SK-N-SH (cell line): ENCODE results near the gene LAMC2. TPM values are rescaled to one million over a fixed set of nuclear protein-coding genes. Genes with fewer than 3 reads are reported as not detected.

Source experiments
- CTCF ChIA-PET: fragments of 300-600, 350-600 bp; formaldehyde crosslinking; extraction: SDS; loops from one replicate; lab custom pipeline; 2021; lab: Yijun Ruan, JAX
- POLR2A ChIA-PET: fragments of 350-600 bp; sonication (Branson Sonifier 250); formaldehyde crosslinking; extraction: SDS; loops from one replicate; lab custom pipeline; 2020; ENCODE audit warnings: antibody characterized with exemption, inconsistent platforms; lab: Yijun Ruan, JAX
- DNase-seq: peaks from one replicate; pipeline ENCODE4 v3.0.0; 2012
- H2AFZ ChIP-seq: fragments of 200-600 bp; sonication (generic); 2 replicates; pipeline ENCODE4 v1.8.1; 2016; ENCODE audit warnings: antibody characterized with exemption, mild to moderate bottlenecking, low read depth
- H3F3A ChIP-seq: fragments of 200-600 bp; sonication (generic); replicated peaks from 2 replicates; pipeline ENCODE3; 2016; ENCODE audit warnings: antibody characterized with exemption, mild to moderate bottlenecking; ENCODE audit not compliant: insufficient read depth
- H3K27ac ChIP-seq, 2 experiments: fragments of 200-500 bp in 1 of 2; fragments of 200-600 bp in 1 of 2; sonication (Bioruptor generic) in 1 of 2; sonication (generic), shearing (Covaris generic) in 1 of 2; 2 replicates each; pipeline versions ENCODE4 v1.5.1 to v1.6.1; 2014 to 2016; ENCODE audit warnings: low read depth in 2 of 2, inconsistent platforms in 1 of 2, low read length in 1 of 2, mild to moderate bottlenecking in 1 of 2, mixed read lengths in 1 of 2
- H3K27me3 ChIP-seq: fragments of 200-600 bp; sonication (generic), shearing (Covaris generic); 2 replicates; pipeline ENCODE4 v1.6.1; 2016; ENCODE audit warnings: mixed run types; ENCODE audit not compliant: insufficient read depth
- H3K36me3 ChIP-seq, 2 experiments: fragments of 200-500 bp in 1 of 2; fragments of 200-600 bp in 1 of 2; sonication (Bioruptor generic) in 1 of 2; sonication (generic) in 1 of 2; replicated peaks in 1 of 2; 2 replicates each; pipeline versions ENCODE3 to v1.5.1; 2014 to 2016; ENCODE audit warnings: low read length in 1 of 2, mild to moderate bottlenecking in 1 of 2; ENCODE audit not compliant: insufficient read depth in 2 of 2, control insufficient read depth in 1 of 2
- H3K4me1 ChIP-seq, 2 experiments: fragments of 200-500 bp in 1 of 2; fragments of 200-600 bp in 1 of 2; sonication (Bioruptor generic) in 1 of 2; sonication (generic), shearing (Covaris generic) in 1 of 2; 2 replicates each; pipeline versions ENCODE4 v1.5.1 to v1.6.1; 2014 to 2016; ENCODE audit warnings: low read depth in 1 of 2, low read length in 1 of 2, mixed run types in 1 of 2; ENCODE audit not compliant: insufficient read depth in 2 of 2, control insufficient read depth in 1 of 2
- H3K4me2 ChIP-seq: fragments of 200-600 bp; sonication (generic), shearing (Covaris generic); 2 replicates; pipeline ENCODE4 v1.6.1; 2017; ENCODE audit warnings: mixed run types
- H3K4me3 ChIP-seq, 2 experiments: fragments of 200-500 bp in 1 of 2; fragments of 200-600 bp in 1 of 2; sonication (Bioruptor generic) in 1 of 2; sonication (generic), shearing (Covaris generic) in 1 of 2; 2 replicates each; pipeline versions ENCODE4 v1.5.1 to v1.8.1; 2014 to 2016; ENCODE audit warnings: low read depth in 2 of 2, inconsistent platforms in 1 of 2, low read length in 1 of 2, mild to moderate bottlenecking in 1 of 2, mixed read lengths in 1 of 2, moderate library complexity in 1 of 2
- H3K79me2 ChIP-seq: fragments of 200-600 bp; sonication (generic); 2 replicates; pipeline ENCODE4 v1.8.1; 2017; ENCODE audit warnings: mild to moderate bottlenecking; ENCODE audit not compliant: insufficient read depth
- H3K9ac ChIP-seq: fragments of 200-600 bp; sonication (generic); 2 replicates; pipeline ENCODE4 v1.6.1; 2017; ENCODE audit warnings: mixed run types
- H3K9me2 ChIP-seq: fragments of 200-600 bp; sonication (generic); 2 replicates; pipeline ENCODE4 v1.6.1; 2017; ENCODE audit warnings: mixed run types
- H3K9me3 ChIP-seq: fragments of 200-600 bp; sonication (generic); 2 replicates; pipeline ENCODE4 v1.6.1; 2017; ENCODE audit warnings: mixed run types, mild to moderate bottlenecking, moderate library complexity
- H4K20me1 ChIP-seq: fragments of 200-600 bp; sonication (generic); 2 replicates; pipeline ENCODE4 v1.6.1; 2017; ENCODE audit warnings: mild to moderate bottlenecking, mixed run types; ENCODE audit not compliant: insufficient read depth
- CHD2 ChIP-seq: fragments of 150-350 bp; IDR thresholded peaks from 2 replicates; pipeline ENCODE4 v1.6.1; 2018; ENCODE audit warnings: low read length; ENCODE audit not compliant: partially characterized antibody
- ELF1 ChIP-seq: IDR thresholded peaks from 2 replicates; pipeline ENCODE4 v1.4.0; 2012
- EZH2phosphoT487 ChIP-seq: fragments of 200-600 bp; sonication (generic); IDR thresholded peaks from 2 replicates; pipeline ENCODE4 v1.6.1; 2017; ENCODE audit warnings: low read depth, mixed run types, mild to moderate bottlenecking, antibody characterized with exemption, moderate library complexity, borderline replicate concordance
- FOXJ3 ChIP-seq: sonication (generic); formaldehyde crosslinking; IDR thresholded peaks from 2 replicates; pipeline ENCODE4 v1.5.1; 2020; ENCODE audit warnings: mild to moderate bottlenecking, missing genetic modification reagents
- GABPA ChIP-seq: IDR thresholded peaks from 2 replicates; pipeline ENCODE4 v1.4.0; 2012; ENCODE audit warnings: low read depth, mild to moderate bottlenecking
- IRF3 ChIP-seq: fragments of 150-350 bp; IDR thresholded peaks from 2 replicates; pipeline ENCODE4 v1.6.1; 2016; ENCODE audit warnings: mild to moderate bottlenecking, low read depth, low read length
- JUND ChIP-seq: IDR thresholded peaks from 2 replicates; pipeline ENCODE4 v1.4.0; 2012
- MEF2A ChIP-seq: IDR thresholded peaks from 2 replicates; pipeline ENCODE4 v1.4.0; 2012; ENCODE audit warnings: low read depth, borderline replicate concordance
- MXI1 ChIP-seq: IDR thresholded peaks from 2 replicates; pipeline ENCODE4 v1.6.1; 2012; ENCODE audit warnings: mild to moderate bottlenecking, low read depth, low read length, improper control_type of control experiment
- NRF1 ChIP-seq: IDR thresholded peaks from 2 replicates; pipeline ENCODE4 v1.6.1; 2012; ENCODE audit warnings: low read depth, mild to moderate bottlenecking, low read length
- POLR2AphosphoS5 ChIP-seq: IDR thresholded peaks from 2 replicates; pipeline ENCODE4 v1.6.1; 2012; ENCODE audit warnings: low read depth, low read length
- RAD21 ChIP-seq: IDR thresholded peaks from 2 replicates; pipeline ENCODE4 v1.6.1; 2012; ENCODE audit warnings: mild to moderate bottlenecking, low read length
- REST ChIP-seq: IDR thresholded peaks from 2 replicates; pipeline ENCODE4 v1.6.1; 2012; ENCODE audit warnings: mild to moderate bottlenecking, low read depth, low read length, moderate library complexity
- RXRA ChIP-seq: IDR thresholded peaks from 2 replicates; pipeline ENCODE4 v1.4.0; 2012; ENCODE audit warnings: low read depth, mild to moderate bottlenecking, borderline replicate concordance
- SIN3A ChIP-seq: IDR thresholded peaks from 2 replicates; pipeline ENCODE4 v1.6.1; 2012; ENCODE audit warnings: low read depth, mild to moderate bottlenecking, low read length, moderate library complexity, borderline replicate concordance
- SMC3 ChIP-seq: IDR thresholded peaks from 2 replicates; pipeline ENCODE4 v1.6.1; 2012; ENCODE audit warnings: low read depth, low read length, improper control_type of control experiment
- TEAD4 ChIP-seq: IDR thresholded peaks from 2 replicates; pipeline ENCODE4 v1.4.0; 2012; ENCODE audit warnings: mild to moderate bottlenecking, borderline replicate concordance; ENCODE audit not compliant: insufficient read depth
- YY1 ChIP-seq: IDR thresholded peaks from 2 replicates; pipeline ENCODE4 v1.4.0; 2012; ENCODE audit warnings: low read depth, mild to moderate bottlenecking
- WGBS: methylation state at CpG from one replicate; pipeline ENCODE4 v1.1.6; 2017; ENCODE audit warnings: low lambda C conversion rate; 5-methylcytosine and 5-hydroxymethylcytosine counted together
- polyA plus RNA-seq, 3 experiments: library from polyadenylated mRNA; depleted of rRNA; stranded (reverse); fragments of >200 nt; gene quantifications; 2 replicates each; pipeline ENCODE4 v1.2.3, GENCODE V29; 2012
- TF ChIP-seq, protein P1 (sequence below): IDR thresholded peaks from 2 replicates; pipeline ENCODE4; 2012

The LAMC2 gene
- polyA plus RNA-seq, 1 of the 3 experiments (the other 2 are of a cell fraction), result 0.15 TPM

DNA sequence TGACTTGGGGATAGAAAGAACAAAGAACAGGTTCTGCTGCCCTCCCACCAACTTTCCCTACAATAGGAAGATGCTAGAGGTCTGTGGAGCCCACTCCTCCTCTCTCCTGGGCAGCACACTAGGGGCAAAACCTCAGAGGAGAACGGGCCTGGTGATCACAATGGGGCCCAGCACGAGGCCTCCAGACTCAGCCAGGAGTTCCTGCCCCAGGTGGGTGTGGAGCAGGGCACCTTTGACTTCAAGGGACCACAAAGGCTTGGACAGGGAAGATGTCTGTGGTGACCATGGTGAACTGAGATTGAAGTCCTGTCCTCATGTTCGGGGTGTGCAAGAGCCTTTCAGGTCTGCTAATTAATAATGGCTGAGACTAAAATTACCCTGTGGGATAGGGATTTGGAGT is 88.8 kb downstream of the LAMC2 start:
- Histone ChIP-seq H3K4me3 (no peak overlapping the region), H3K36me3 (no peaks in the 10 kb centered on the region), H3K9me3 (no peaks in the 10 kb centered on the region), H3K4me2 (no peak overlapping the region), H3K9me2 (no peaks in the 10 kb centered on the region), H3K27me3 (no peaks in the 10 kb centered on the region), H3K79me2 (no peaks in the 10 kb centered on the region; the same call in 1 of the 2 replicates), H3K27ac (no peak overlapping the region), H2AFZ (no peak overlapping the region), H4K20me1 (no peaks in the 10 kb centered on the region), H3K9ac (no peak overlapping the region), H3K4me1 (peaks cover 21 to 35% of the 10 kb centered on the region in 2 experiments), H3F3A (peaks cover 17% of the 10 kb centered on the region)
- ChIA-PET CTCF (no interaction called here), POLR2A (no interaction called here)
- no peak for TF ChIP-seq IRF3
- no peak for DNase-seq
- 92% methylated on average over 3 of the region's 3 CpGs for WGBS

GRCh38 chr1:183275322-183275721 is 89.3 kb downstream of the LAMC2 start:
- no peak for TF ChIP-seq FOXJ3 (CRISPR knock-in tag)
- TF ChIP-seq, protein P1, sequence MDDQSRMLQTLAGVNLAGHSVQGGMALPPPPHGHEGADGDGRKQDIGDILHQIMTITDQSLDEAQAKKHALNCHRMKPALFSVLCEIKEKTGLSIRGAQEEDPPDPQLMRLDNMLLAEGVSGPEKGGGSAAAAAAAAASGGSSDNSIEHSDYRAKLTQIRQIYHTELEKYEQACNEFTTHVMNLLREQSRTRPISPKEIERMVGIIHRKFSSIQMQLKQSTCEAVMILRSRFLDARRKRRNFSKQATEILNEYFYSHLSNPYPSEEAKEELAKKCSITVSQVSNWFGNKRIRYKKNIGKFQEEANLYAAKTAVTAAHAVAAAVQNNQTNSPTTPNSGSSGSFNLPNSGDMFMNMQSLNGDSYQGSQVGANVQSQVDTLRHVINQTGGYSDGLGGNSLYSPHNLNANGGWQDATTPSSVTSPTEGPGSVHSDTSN, result no peak
- TF ChIP-seq MEF2A, result no peak
- no peak for TF ChIP-seq MXI1
- no peak for TF ChIP-seq GABPA
- no peak for TF ChIP-seq ELF1
- no peak for TF ChIP-seq RAD21
- TF ChIP-seq EZH2phosphoT487, result no peak
- TF ChIP-seq TEAD4, result no peak
- no peak for TF ChIP-seq YY1
- TF ChIP-seq REST, result no peak
- TF ChIP-seq POLR2AphosphoS5, result no peak
- TF ChIP-seq JUND, result no peak
- no peak for TF ChIP-seq SMC3
- TF ChIP-seq SIN3A, result no peak
- TF ChIP-seq IRF3, result no peak
- no peak for TF ChIP-seq CHD2
- no peak for TF ChIP-seq RXRA
- no peak for TF ChIP-seq NRF1
- Histone ChIP-seq H3K9me3 (no peaks in the 10 kb centered on the region), H3K27ac (no peak overlapping the region), H3K4me3 (no peak overlapping the region), H3K4me1 (peaks cover 21 to 37% of the 10 kb centered on the region in 2 experiments), H3K9ac (no peak overlapping the region), H3K27me3 (no peaks in the 10 kb centered on the region), H3K79me2 (no peaks in the 10 kb centered on the region; the same call in 1 of the 2 replicates), H3K36me3 (no peaks in the 10 kb centered on the region), H3F3A (peaks cover 14% of the 10 kb centered on the region), H3K9me2 (no peaks in the 10 kb centered on the region), H3K4me2 (no peak overlapping the region), H2AFZ (no peak overlapping the region), H4K20me1 (no peaks in the 10 kb centered on the region)
- ChIA-PET POLR2A (no interaction called here), CTCF (no interaction called here)
- 79% methylated on average over 3 of the region's 3 CpGs for whole genome bisulfite sequencing
- no peak for DNase-seq
